Cardiac fibroblast (primary cell): Measurements from ENCODE around the gene TRPV6.

Experiments
- DNase-seq, 2 donors: peaks; one replicate each; pipeline versions ENCODE4 v3.0.0 to v3.0.0-alpha.2; 2010; ENCODE audit warnings: low read depth in 2 of 2
- H3K4me3 ChIP-seq, 2 donors: replicated peaks in 1 of 2; 1 replicate in 1 of 2; 2 replicates in 1 of 2; pipeline ENCODE4 v1.5.1; 2011; ENCODE audit warnings: low read depth in 2 of 2, low read length in 2 of 2, mild to moderate bottlenecking in 2 of 2, moderate library complexity in 1 of 2
- CTCF ChIP-seq: IDR thresholded peaks from one replicate; pipeline ENCODE4 v1.5.1; 2011; ENCODE audit warnings: low read depth, mild to moderate bottlenecking, low read length, inconsistent platforms

The TRPV6 gene

GRCh38 chr7:142899661-142900060, 14.1 kb upstream of the TRPV6 start:
- no peak for TF ChIP-seq CTCF
- DNase-seq = no peak
- H3K4me3 ChIP-seq = no peak overlapping the region

- TF ChIP-seq CTCF = no peak
- no peak for DNase-seq
- H3K4me3 ChIP-seq = no peak overlapping the region
Measured at GRCh38 chr7:142898377-142899170, 13.0 kb upstream of the TRPV6 start.

- no peak for DNase-seq
- TF ChIP-seq CTCF = no peak
- H3K4me3 ChIP-seq = no peak overlapping the region
Measured at GRCh38 chr7:142897691-142898090, 12.1 kb upstream of the TRPV6 start.

- no peak for TF ChIP-seq CTCF
- H3K4me3 ChIP-seq = no peak overlapping the region
- DNase-seq = no peak
Measured at GRCh38 chr7:142896741-142897379, 11.3 kb upstream of the TRPV6 start.

GRCh38 chr7:142896151-142896550, 10.6 kb upstream of the TRPV6 start:
- no peak overlapping the region for H3K4me3 ChIP-seq
- DNase-seq = no peak
- TF ChIP-seq CTCF = no peak

- DNase-seq = no peak
- TF ChIP-seq CTCF = no peak
- no peak overlapping the region for H3K4me3 ChIP-seq
Measured at GRCh38 chr7:142894985-142895593, 9.5 kb upstream of the TRPV6 start.
